MCF 10A (cell line): ENCODE data around the gene ANKDD1B. TPM values are rescaled to one million over a fixed set of nuclear protein-coding genes. Genes with fewer than 3 reads are reported as not detected.

Experiments used
- BruUV-seq: library from RNA; stranded (reverse); fragments of 400-500 nt; replicated peaks from 2 replicates; lab custom pipeline; 2021; lab: Mats Ljungman, UMichigan
- CTCF ChIA-PET: fragments of 300-600 bp; sonication (Branson Sonifier 250); formaldehyde crosslinking; extraction: SDS; loops from one replicate; lab custom pipeline; 2021; ENCODE audit warnings: antibody characterized with exemption, inconsistent platforms; lab: Yijun Ruan, JAX
- POLR2A ChIA-PET: fragments of 300-600, 350-650 bp; sonication (Branson Sonifier 250); formaldehyde crosslinking; extraction: SDS; loops from one replicate; lab custom pipeline; 2020; ENCODE audit warnings: antibody characterized with exemption, inconsistent platforms; lab: Yijun Ruan, JAX
- DNase-seq: peaks from one replicate; pipeline ENCODE4 v3.0.0-alpha.2; 2018; ENCODE audit not compliant: unreplicated experiment
- H3K27ac Mint-ChIP-seq: one replicate; pipeline ENCODE4 v1.8.0; 2022; ENCODE audit warnings: mild to moderate bottlenecking, low read depth, mixed read lengths; ENCODE audit not compliant: unreplicated experiment
- H3K27me3 Mint-ChIP-seq: one replicate; pipeline ENCODE4 v1.8.0; 2022; ENCODE audit warnings: mixed read lengths; ENCODE audit not compliant: insufficient read depth, unreplicated experiment
- H3K36me3 Mint-ChIP-seq: one replicate; pipeline ENCODE4 v1.8.0; 2022; ENCODE audit warnings: mild to moderate bottlenecking, moderate library complexity, mixed read lengths; ENCODE audit not compliant: insufficient read depth, unreplicated experiment
- H3K4me1 Mint-ChIP-seq: one replicate; pipeline ENCODE4 v1.8.0; 2022; ENCODE audit warnings: mixed read lengths; ENCODE audit not compliant: insufficient read depth, unreplicated experiment
- H3K4me3 Mint-ChIP-seq: one replicate; pipeline ENCODE4 v1.8.0; 2022; ENCODE audit warnings: mild to moderate bottlenecking, moderate library complexity, mixed read lengths; ENCODE audit not compliant: unreplicated experiment
- H3K9me3 Mint-ChIP-seq: one replicate; pipeline ENCODE4 v1.8.0; 2022; ENCODE audit warnings: mixed read lengths; ENCODE audit not compliant: unreplicated experiment
- CTCF ChIP-seq: fragments of 200-600 bp; IDR thresholded peaks from one replicate; pipeline ENCODE4 v1.8.0; 2022; ENCODE audit warnings: antibody characterized with exemption, mild to moderate bottlenecking; ENCODE audit not compliant: unreplicated experiment
- intact Hi-C: fragments of 100-400 bp; cut with micrococcal nuclease; formaldehyde crosslinking; loops from 2 replicates; pipeline ENCODE4 v1.14.1; 2022
- total RNA-seq: library from RNA; stranded (reverse); gene quantifications from 2 replicates; pipeline ENCODE4 v1.2.3, GENCODE V29; 2022

Gene ANKDD1B
- total RNA-seq, 1 experiment from 2014 or later = 0.68 TPM

- Mint-ChIP-seq H3K4me1 (peaks cover 21% of the 10 kb centered on the region), H3K27me3 (no peaks in the 10 kb centered on the region), H3K9me3 (no peaks in the 10 kb centered on the region), H3K36me3 (peaks cover 43% of the 10 kb centered on the region), H3K27ac (no peak overlapping the region), H3K4me3 (no peak overlapping the region)
- TF ChIP-seq CTCF = no peak
- BruUV-seq = no TSS peak
- intact Hi-C loops = no loop called here
- ChIA-PET POLR2A (no interaction called here), CTCF (no interaction called here)
- DNase-seq = no peak
Observed at GRCh38 chr5:75711151-75711550, 99.9 kb downstream of the ANKDD1B start.

GRCh38 chr5:75712091-75712490 is 100.8 kb downstream of the ANKDD1B start:
- ChIA-PET POLR2A (interaction anchor here (1.1 kb wide), 1 partner anchor 18 kb away, joined by 3 read pairs; no protein-coding TSS in a partner anchor), CTCF (no interaction called here)
- H3K4me3 Mint-ChIP-seq = no peak overlapping the region
- intact Hi-C loops = no loop called here
- peaks cover 39% of the 10 kb centered on the region for H3K36me3 Mint-ChIP-seq
- H3K9me3 Mint-ChIP-seq = no peaks in the 10 kb centered on the region
- peaks cover 21% of the 10 kb centered on the region for H3K4me1 Mint-ChIP-seq
- BruUV-seq = no TSS peak
- no peak for DNase-seq
- no peak overlapping the region for H3K27ac Mint-ChIP-seq
- H3K27me3 Mint-ChIP-seq = no peaks in the 10 kb centered on the region
- TF ChIP-seq CTCF = no peak

DNA sequence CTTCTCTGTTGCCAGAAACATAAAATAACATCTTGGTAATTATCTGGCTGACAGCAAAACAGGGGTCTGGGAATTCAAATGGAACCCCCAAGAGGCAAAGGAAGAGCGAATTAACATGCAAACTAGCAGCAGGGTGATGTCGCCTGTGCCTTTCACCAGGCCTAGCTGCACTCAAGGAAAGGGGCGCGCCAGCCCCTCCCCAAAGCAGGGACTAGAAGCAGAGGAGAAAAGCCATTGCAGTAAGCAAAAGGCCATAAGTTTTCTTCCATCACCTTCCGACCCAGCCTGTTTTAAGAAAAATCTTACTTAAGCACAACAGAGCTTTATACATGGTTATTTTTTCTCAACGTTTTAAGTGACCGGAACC is 105.4 kb downstream of the ANKDD1B start:
- no peaks in the 10 kb centered on the region for H3K27me3 Mint-ChIP-seq

More for the DNA sequence above, 105.4 kb downstream of the ANKDD1B start:
- H3K9me3 Mint-ChIP-seq = no peaks in the 10 kb centered on the region
- H3K27ac Mint-ChIP-seq = peak overlapping the region; percentile 90
- CTCF ChIA-PET = interaction anchor here (0.7 to 0.8 kb wide), 2 partner anchors 9 to 439 kb away, joined by 3 read pairs; no protein-coding TSS in a partner anchor
- intact Hi-C loops = no loop called here
- peaks cover 24% of the 10 kb centered on the region for H3K36me3 Mint-ChIP-seq
- POLR2A ChIA-PET = interaction anchor here (0.6 to 1.8 kb wide), 7 partner anchors 11 to 1771 kb away, joined by 3 to 12 read pairs (median 3); partner anchors contain the start of genes CERT1, HMGCR and POLK
- no peak for DNase-seq
- no peak for TF ChIP-seq CTCF
- peaks cover 21% of the 10 kb centered on the region for H3K4me1 Mint-ChIP-seq
- TSS peak; percentile 63 for BruUV-seq
- H3K4me3 Mint-ChIP-seq = peak overlapping the region; percentile 90
